ENCODE results near the gene NFIX.

DNA sequence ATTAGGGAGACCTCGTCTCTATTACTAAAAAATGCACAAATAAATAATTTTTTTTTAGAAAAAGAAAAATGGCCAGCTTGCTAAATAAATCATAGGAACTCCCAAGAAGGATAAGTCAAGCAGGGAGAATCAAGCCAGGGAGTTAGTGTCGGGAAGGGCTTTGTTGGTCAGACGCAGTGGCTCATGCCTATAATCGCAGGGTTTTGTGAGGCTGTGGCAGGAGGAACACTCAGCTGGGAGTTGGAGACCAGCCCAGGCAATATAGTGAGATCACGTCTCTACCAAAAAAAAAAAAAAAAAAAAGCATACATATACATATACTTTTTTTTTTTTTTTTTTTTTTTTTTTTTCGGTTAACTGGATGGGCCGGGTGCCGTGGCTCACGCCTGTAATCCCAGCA, 131.8 kb downstream of the NFIX start:
- TF ChIP-seq, protein P1, sequence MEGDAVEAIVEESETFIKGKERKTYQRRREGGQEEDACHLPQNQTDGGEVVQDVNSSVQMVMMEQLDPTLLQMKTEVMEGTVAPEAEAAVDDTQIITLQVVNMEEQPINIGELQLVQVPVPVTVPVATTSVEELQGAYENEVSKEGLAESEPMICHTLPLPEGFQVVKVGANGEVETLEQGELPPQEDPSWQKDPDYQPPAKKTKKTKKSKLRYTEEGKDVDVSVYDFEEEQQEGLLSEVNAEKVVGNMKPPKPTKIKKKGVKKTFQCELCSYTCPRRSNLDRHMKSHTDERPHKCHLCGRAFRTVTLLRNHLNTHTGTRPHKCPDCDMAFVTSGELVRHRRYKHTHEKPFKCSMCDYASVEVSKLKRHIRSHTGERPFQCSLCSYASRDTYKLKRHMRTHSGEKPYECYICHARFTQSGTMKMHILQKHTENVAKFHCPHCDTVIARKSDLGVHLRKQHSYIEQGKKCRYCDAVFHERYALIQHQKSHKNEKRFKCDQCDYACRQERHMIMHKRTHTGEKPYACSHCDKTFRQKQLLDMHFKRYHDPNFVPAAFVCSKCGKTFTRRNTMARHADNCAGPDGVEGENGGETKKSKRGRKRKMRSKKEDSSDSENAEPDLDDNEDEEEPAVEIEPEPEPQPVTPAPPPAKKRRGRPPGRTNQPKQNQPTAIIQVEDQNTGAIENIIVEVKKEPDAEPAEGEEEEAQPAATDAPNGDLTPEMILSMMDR (IDR thresholded peaks at IDR 0.05), result no peak
- TF ChIP-seq POLR2AphosphoS5 (IDR thresholded peaks at IDR 0.05), result no peak

All from sigmoid colon (tissue), 4 donors.